HepG2 (cell line): ENCODE measurements around the gene NAA35.

Experiments
- ZNF572 ChIP-seq: sonication (generic); formaldehyde crosslinking; IDR thresholded peaks from 2 replicates; pipeline ENCODE4 v1.5.1; 2020; ENCODE audit warnings: mild to moderate bottlenecking, missing genetic modification reagents
- ZNF703 ChIP-seq: sonication (generic); formaldehyde crosslinking; IDR thresholded peaks from 2 replicates; pipeline ENCODE4 v1.5.1; 2020; ENCODE audit warnings: missing genetic modification reagents, mild to moderate bottlenecking, moderate library complexity, borderline replicate concordance
- TF ChIP-seq, protein P1 (sequence below): sonication (generic); formaldehyde crosslinking; IDR thresholded peaks from 2 replicates; pipeline ENCODE4 v1.5.0; 2020; ENCODE audit warnings: mild to moderate bottlenecking, missing genetic modification reagents, moderate library complexity
- TF ChIP-seq, protein P2 (sequence below): sonication (generic); formaldehyde crosslinking; IDR thresholded peaks from 2 replicates; pipeline ENCODE4 v1.8.1; 2023; ENCODE audit warnings: mild to moderate bottlenecking, missing genetic modification reagents

- TF ChIP-seq, protein P1, sequence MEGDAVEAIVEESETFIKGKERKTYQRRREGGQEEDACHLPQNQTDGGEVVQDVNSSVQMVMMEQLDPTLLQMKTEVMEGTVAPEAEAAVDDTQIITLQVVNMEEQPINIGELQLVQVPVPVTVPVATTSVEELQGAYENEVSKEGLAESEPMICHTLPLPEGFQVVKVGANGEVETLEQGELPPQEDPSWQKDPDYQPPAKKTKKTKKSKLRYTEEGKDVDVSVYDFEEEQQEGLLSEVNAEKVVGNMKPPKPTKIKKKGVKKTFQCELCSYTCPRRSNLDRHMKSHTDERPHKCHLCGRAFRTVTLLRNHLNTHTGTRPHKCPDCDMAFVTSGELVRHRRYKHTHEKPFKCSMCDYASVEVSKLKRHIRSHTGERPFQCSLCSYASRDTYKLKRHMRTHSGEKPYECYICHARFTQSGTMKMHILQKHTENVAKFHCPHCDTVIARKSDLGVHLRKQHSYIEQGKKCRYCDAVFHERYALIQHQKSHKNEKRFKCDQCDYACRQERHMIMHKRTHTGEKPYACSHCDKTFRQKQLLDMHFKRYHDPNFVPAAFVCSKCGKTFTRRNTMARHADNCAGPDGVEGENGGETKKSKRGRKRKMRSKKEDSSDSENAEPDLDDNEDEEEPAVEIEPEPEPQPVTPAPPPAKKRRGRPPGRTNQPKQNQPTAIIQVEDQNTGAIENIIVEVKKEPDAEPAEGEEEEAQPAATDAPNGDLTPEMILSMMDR (CRISPR knock-in tag) = no peak
- no peak for TF ChIP-seq ZNF572 (CRISPR knock-in tag)
- no peak for TF ChIP-seq ZNF703 (CRISPR knock-in tag)
- TF ChIP-seq, protein P2, sequence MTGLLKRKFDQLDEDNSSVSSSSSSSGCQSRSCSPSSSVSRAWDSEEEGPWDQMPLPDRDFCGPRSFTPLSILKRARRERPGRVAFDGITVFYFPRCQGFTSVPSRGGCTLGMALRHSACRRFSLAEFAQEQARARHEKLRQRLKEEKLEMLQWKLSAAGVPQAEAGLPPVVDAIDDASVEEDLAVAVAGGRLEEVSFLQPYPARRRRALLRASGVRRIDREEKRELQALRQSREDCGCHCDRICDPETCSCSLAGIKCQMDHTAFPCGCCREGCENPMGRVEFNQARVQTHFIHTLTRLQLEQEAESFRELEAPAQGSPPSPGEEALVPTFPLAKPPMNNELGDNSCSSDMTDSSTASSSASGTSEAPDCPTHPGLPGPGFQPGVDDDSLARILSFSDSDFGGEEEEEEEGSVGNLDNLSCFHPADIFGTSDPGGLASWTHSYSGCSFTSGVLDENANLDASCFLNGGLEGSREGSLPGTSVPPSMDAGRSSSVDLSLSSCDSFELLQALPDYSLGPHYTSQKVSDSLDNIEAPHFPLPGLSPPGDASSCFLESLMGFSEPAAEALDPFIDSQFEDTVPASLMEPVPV (CRISPR knock-in tag) = no peak
Observed at GRCh38 chr9:85943757-85944430, 2.9 kb downstream of the NAA35 start.
